ENCODE results near the gene LRRC32.

LRRC32 gene

GRCh38 chr11:76656050-76656531 lies 14.5 kb downstream of the LRRC32 start:
- Histone ChIP-seq H3K9me2 (replicated peaks; ENCODE audit: insufficient read depth, low read length) (no peaks in the 10 kb centered on the region), H3F3A (ENCODE audit: insufficient read depth) (no peaks in the 10 kb centered on the region), H3K4me2 (ENCODE audit: low read depth, low read length, poor library complexity, severe bottlenecking) (no peak overlapping the region), H3K4me3 (ENCODE audit: insufficient read depth, low read length, poor library complexity, severe bottlenecking) (no peak overlapping the region), H2AFZ (ENCODE audit: low read depth, low read length, severe bottlenecking) (no peak overlapping the region), H3K27ac (ENCODE audit: low read depth, low read length) (no peak overlapping the region), H3K27me3 (ENCODE audit: low read length) (no peaks in the 10 kb centered on the region), H4K20me1 (ENCODE audit: low read depth, low read length) (no peaks in the 10 kb centered on the region), H3K36me3 (ENCODE audit: low read length) (no peaks in the 10 kb centered on the region), H3K9me3 (ENCODE audit: insufficient read depth, low read length) (no peaks in the 10 kb centered on the region), H3K79me2 (ENCODE audit: insufficient read depth, low read length) (no peaks in the 10 kb centered on the region), H3K9ac (ENCODE audit: low read length) (no peak overlapping the region)
- TF ChIP-seq CTCF (IDR thresholded peaks at IDR 0.05; ENCODE audit: insufficient read depth, low read length, poor library complexity, severe bottlenecking): no peak
- TF ChIP-seq EZH2phosphoT487 (conservative IDR thresholded peaks at IDR 0.05; ENCODE audit: low read length): no peak

GRCh38 chr11:76655501-76656049 lies 15.0 kb downstream of the LRRC32 start:
- no peaks in the 10 kb centered on the region for H3K9me3 ChIP-seq (ENCODE audit: insufficient read depth, low read length)
- H3K27ac ChIP-seq (ENCODE audit: low read depth, low read length): no peak overlapping the region
- H3K9ac ChIP-seq (ENCODE audit: low read length): no peak overlapping the region
- H3K4me3 ChIP-seq (ENCODE audit: insufficient read depth, low read length, poor library complexity, severe bottlenecking): no peak overlapping the region
- H3K9me2 ChIP-seq (replicated peaks; ENCODE audit: insufficient read depth, low read length): no peaks in the 10 kb centered on the region
- H3K36me3 ChIP-seq (ENCODE audit: low read length): no peaks in the 10 kb centered on the region
- no peaks in the 10 kb centered on the region for H4K20me1 ChIP-seq (ENCODE audit: low read depth, low read length)
- H3F3A ChIP-seq (ENCODE audit: insufficient read depth): no peaks in the 10 kb centered on the region
- no peaks in the 10 kb centered on the region for H3K27me3 ChIP-seq (ENCODE audit: low read length)
- TF ChIP-seq EZH2phosphoT487 (conservative IDR thresholded peaks at IDR 0.05; ENCODE audit: low read length) (no peak), CTCF (IDR thresholded peaks at IDR 0.05; ENCODE audit: insufficient read depth, low read length, poor library complexity, severe bottlenecking) (no peak)
- H3K4me2 ChIP-seq (ENCODE audit: low read depth, low read length, poor library complexity, severe bottlenecking): no peak overlapping the region
- no peak overlapping the region for H2AFZ ChIP-seq (ENCODE audit: low read depth, low read length, severe bottlenecking)
- no peaks in the 10 kb centered on the region for H3K79me2 ChIP-seq (ENCODE audit: insufficient read depth, low read length)

- H3K79me2 ChIP-seq (ENCODE audit: insufficient read depth, low read length): no peaks in the 10 kb centered on the region
- no peaks in the 10 kb centered on the region for H3K27me3 ChIP-seq (ENCODE audit: low read length)
- no peaks in the 10 kb centered on the region for H4K20me1 ChIP-seq (ENCODE audit: low read depth, low read length)
- H3K27ac ChIP-seq (ENCODE audit: low read depth, low read length): no peak overlapping the region
- H3K4me3 ChIP-seq (ENCODE audit: insufficient read depth, low read length, poor library complexity, severe bottlenecking): no peak overlapping the region
- H3K9me3 ChIP-seq (ENCODE audit: insufficient read depth, low read length): no peaks in the 10 kb centered on the region
- H3K4me2 ChIP-seq (ENCODE audit: low read depth, low read length, poor library complexity, severe bottlenecking): no peak overlapping the region
- no peak for TF ChIP-seq EZH2phosphoT487 (conservative IDR thresholded peaks at IDR 0.05; ENCODE audit: low read length)
- TF ChIP-seq CTCF (IDR thresholded peaks at IDR 0.05; ENCODE audit: insufficient read depth, low read length, poor library complexity, severe bottlenecking): no peak
- H3K9me2 ChIP-seq (replicated peaks; ENCODE audit: insufficient read depth, low read length): no peaks in the 10 kb centered on the region
- H2AFZ ChIP-seq (ENCODE audit: low read depth, low read length, severe bottlenecking): no peak overlapping the region
- no peaks in the 10 kb centered on the region for H3F3A ChIP-seq (ENCODE audit: insufficient read depth)
- H3K9ac ChIP-seq (ENCODE audit: low read length): no peak overlapping the region
- no peaks in the 10 kb centered on the region for H3K36me3 ChIP-seq (ENCODE audit: low read length)
Observed at GRCh38 chr11:76654980-76655379, 15.6 kb downstream of the LRRC32 start.
